Bronchial epithelial cell (primary cell): Measurements from ENCODE around the gene DNASE2B. TPM values are rescaled to one million over a fixed set of nuclear protein-coding genes. Genes with fewer than 3 reads are reported as not detected.

Experiments
- DNase-seq: peaks from one replicate; pipeline ENCODE4 v3.0.0-alpha.2; 2010; ENCODE audit warnings: low read depth
- FAIRE-seq: peaks from 2 replicates; lab custom pipeline; 2011; peaks lifted over from hg19 to GRCh38; lab: Jason Lieb, UNC
- H3K27me3 ChIP-seq: 2 replicates; pipeline ENCODE4 v1.5.1; 2011; ENCODE audit warnings: low read length; ENCODE audit not compliant: control insufficient read depth, insufficient read depth
- H3K36me3 ChIP-seq: 2 replicates; pipeline ENCODE4 v1.5.1; 2011; ENCODE audit warnings: low read length; ENCODE audit not compliant: control insufficient read depth, insufficient read depth
- H3K4me3 ChIP-seq: 2 replicates; pipeline ENCODE4 v1.5.1; 2011; ENCODE audit warnings: mild to moderate bottlenecking, low read depth, low read length, control low read depth
- CTCF ChIP-seq: IDR thresholded peaks from 2 replicates; pipeline ENCODE4 v1.5.1; 2011; ENCODE audit warnings: mild to moderate bottlenecking, moderate library complexity, low read length, control low read depth, inconsistent platforms; ENCODE audit not compliant: insufficient read depth, severe bottlenecking
- total RNA-seq: library from RNA; depleted of rRNA; stranded (reverse); fragments of >200 nt; gene quantifications from 2 replicates; pipeline ENCODE4 v1.2.1, GENCODE V29; 2014

Gene DNASE2B
- total RNA-seq, 1 donor from 2014 or later, result not detected

- FAIRE-seq (no peak), DNase-seq (no peak)
- TF ChIP-seq CTCF, result no peak
- no peaks in the 10 kb centered on the region for H3K27me3 ChIP-seq
- no peaks in the 10 kb centered on the region for H3K36me3 ChIP-seq
- no peak overlapping the region for H3K4me3 ChIP-seq
Observed at GRCh38 chr1:84424513-84425149, 26.3 kb downstream of the DNASE2B start.

GRCh38 chr1:84425150-84425896 is 27.0 kb downstream of the DNASE2B start:
- no peak overlapping the region for H3K4me3 ChIP-seq
- no peaks in the 10 kb centered on the region for H3K27me3 ChIP-seq
- no peak for FAIRE-seq
- no peak for DNase-seq
- TF ChIP-seq CTCF, result no peak
- no peaks in the 10 kb centered on the region for H3K36me3 ChIP-seq

- H3K36me3 ChIP-seq, result no peaks in the 10 kb centered on the region
- DNase-seq (no peak), FAIRE-seq (no peak)
- no peak for TF ChIP-seq CTCF
- no peak overlapping the region for H3K4me3 ChIP-seq
- H3K27me3 ChIP-seq, result no peaks in the 10 kb centered on the region
Observed at GRCh38 chr1:84426376-84426775, 28.1 kb downstream of the DNASE2B start.

- H3K36me3 ChIP-seq, result no peaks in the 10 kb centered on the region
- DNase-seq, result peak; percentile 88
- no peak for TF ChIP-seq CTCF
- peak; percentile 7 for FAIRE-seq
- no peak overlapping the region for H3K4me3 ChIP-seq
- H3K27me3 ChIP-seq, result no peaks in the 10 kb centered on the region
Observed at GRCh38 chr1:84427250-84428188, 29.2 kb downstream of the DNASE2B start.

GRCh38 chr1:84428235-84428634 is 30.0 kb downstream of the DNASE2B start:
- no peak for TF ChIP-seq CTCF
- Histone ChIP-seq H3K27me3 (no peaks in the 10 kb centered on the region), H3K4me3 (no peak overlapping the region), H3K36me3 (no peaks in the 10 kb centered on the region)
- no peak for DNase-seq
- no peak for FAIRE-seq
